NOMO-1 (cell line): ENCODE results near the gene STX16.

Experiments
- DNase-seq, 2 experiments: peaks; one replicate each; lab custom pipeline; 2025; ENCODE audit not compliant: unreplicated experiment in 2 of 2; lab: John Stamatoyannopoulos, UW

Gene STX16

DNA sequence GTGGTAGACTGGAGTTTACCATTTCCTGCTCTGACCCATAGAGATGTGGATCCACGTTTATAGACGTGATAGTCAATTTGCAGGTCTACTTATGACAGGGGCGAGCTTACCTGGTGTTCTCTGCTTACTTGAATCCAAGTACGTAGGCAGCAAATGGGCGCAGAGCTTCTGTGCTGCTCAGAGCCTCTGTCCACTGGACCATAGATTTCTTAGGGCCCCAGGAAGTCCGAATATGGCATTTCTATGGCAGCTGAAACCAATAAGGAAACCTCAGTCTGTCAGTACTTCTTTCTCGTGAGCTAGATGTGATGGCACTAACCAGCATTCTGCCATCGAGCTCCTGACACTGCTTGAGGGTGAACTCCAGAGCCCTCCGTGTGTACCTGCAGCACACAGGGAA, 22.0 kb downstream of the STX16 start:
- no peak for DNase-seq

DNA sequence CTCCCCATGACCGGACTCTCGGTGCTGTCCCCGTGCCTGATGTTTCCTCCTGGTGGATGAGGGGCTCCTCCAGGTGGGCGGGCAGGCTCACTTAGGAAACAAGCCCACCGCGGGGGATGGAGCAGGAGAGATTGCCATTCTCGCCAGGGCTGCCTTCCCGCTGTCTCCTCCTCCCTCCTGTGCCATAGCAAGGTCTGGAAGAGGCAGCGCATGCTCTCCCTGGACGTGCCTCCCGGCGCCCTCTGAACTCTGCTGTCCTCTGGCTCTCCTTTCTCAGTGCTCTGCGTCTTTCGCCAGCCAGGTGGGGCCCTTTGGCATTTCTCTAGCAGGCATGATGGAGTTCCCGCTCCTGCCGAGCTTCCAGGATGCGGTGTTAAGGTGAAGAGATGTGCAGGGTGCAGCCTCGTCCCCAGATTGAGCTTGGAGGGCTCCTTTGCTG, 24.1 kb downstream of the STX16 start:
- DNase-seq: no peak

DNA sequence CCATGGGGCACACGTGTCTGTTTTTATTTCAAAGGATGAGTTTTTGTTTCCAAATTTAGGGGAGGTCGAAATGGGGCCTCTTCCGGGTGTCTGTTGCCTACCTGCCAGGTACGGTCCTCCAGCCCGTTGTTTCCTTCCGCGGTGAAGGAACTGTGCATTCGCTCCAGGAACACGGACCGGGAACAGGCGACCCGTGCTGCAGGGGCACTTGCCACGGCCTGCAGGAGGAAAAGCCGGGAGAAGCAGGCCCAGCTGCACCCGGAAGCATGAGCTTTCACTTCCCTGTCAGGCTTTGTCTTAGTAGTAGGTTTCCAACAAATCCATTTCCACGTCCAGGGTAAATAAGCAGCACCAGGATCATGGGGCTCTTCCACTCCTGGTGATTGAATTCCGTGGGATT, 24.6 kb downstream of the STX16 start:
- DNase-seq: no peak

- DNase-seq: no peak
These were observed 25.1 kb downstream of the STX16 start for GRCh38 chr20:58676161-58676560.

- no peak for DNase-seq
These were observed 26.1 kb downstream of the STX16 start for GRCh38 chr20:58677079-58677604.

- DNase-seq: no peak
These were observed 26.7 kb downstream of the STX16 start for GRCh38 chr20:58677808-58678207.

GRCh38 chr20:58678806-58679205, 27.7 kb downstream of the STX16 start:
- DNase-seq: no peak

GRCh38 chr20:58682656-58683531, 31.8 kb downstream of the STX16 start:
- DNase-seq: no peak

DNA sequence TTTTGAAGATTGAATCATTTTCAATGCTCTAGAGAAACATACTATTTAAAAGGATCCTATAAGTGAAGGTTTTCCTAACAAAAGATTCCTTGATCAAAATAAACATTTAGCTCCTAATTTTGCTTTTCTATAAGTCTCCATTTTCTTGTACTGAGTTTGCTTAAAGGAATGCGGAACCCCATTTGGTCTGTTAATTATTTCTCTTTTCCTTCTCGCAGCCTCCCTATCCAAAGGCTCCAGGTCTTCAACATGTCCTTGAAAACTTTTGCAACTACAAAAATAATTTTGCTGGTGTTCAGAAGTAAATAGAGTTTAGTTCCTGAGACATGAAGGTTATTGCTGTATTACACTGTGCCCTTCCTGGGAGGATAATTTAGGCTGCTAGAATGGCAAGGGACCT, 33.2 kb downstream of the STX16 start:
- no peak for DNase-seq

GRCh38 chr20:58685988-58686387, 34.9 kb downstream of the STX16 start:
- DNase-seq: no peak

DNA sequence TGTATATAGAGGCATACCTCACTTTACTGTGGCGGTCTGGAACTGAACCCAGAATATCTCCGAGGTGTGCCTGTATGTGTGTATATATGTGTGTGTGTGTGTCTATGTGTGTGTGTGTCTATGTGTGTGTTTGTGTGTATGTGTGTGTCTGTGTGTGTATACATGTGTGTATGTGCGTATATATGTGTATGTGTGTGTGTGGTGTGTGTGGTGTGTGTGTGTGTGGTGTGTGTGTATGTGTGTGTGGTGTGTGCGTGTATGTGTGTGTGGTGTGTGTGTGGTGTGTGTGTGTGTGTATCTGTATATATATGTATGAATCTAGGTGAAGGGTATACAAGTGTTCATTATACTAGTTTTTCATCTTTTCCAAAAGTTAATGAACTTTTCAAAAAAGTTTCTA, 37.3 kb downstream of the STX16 start:
- DNase-seq: no peak

GRCh38 chr20:58688840-58689239, 37.8 kb downstream of the STX16 start:
- no peak for DNase-seq

- DNase-seq: no peak
These were observed 39.5 kb downstream of the STX16 start for GRCh38 chr20:58690396-58691135.

- DNase-seq: peak; percentile 92 to 93
These were observed 40.9 kb downstream of the STX16 start for GRCh38 chr20:58691773-58692578.

- peak; percentile 67 to 87 for DNase-seq
These were observed 41.6 kb downstream of the STX16 start, which contains the start of gene NPEPL1 for GRCh38 chr20:58692579-58693225. TSS of gene NPEPL1 (plus strand) at chr20:58692800. CDS start at chr20:58692901, 101 bp downstream.

GRCh38 chr20:58693226-58694006, 42.3 kb downstream of the STX16 start:
- DNase-seq: no peak

- no peak for DNase-seq
These were observed 43.4 kb downstream of the STX16 start for GRCh38 chr20:58694241-58695083.

GRCh38 chr20:58695084-58695722, 44.1 kb downstream of the STX16 start:
- DNase-seq: no peak
